OCI-LY1 (cell line): ENCODE measurements around the gene SRPX2.

Experiments used
- H2AFZ ChIP-seq: fragments of 200-600 bp; sonication (generic), shearing (Covaris generic); 2 replicates; pipeline ENCODE4 v1.6.0; 2014; ENCODE audit warnings: antibody characterized with exemption, mild to moderate bottlenecking, low read length
- H3F3A ChIP-seq: fragments of 200-600 bp; sonication (generic), shearing (Covaris generic); 2 replicates; pipeline ENCODE4 v1.6.0; 2014; ENCODE audit warnings: mild to moderate bottlenecking, antibody characterized with exemption, low read length, moderate library complexity; ENCODE audit not compliant: insufficient read depth
- H3K27ac ChIP-seq: fragments of 200-600 bp; sonication (generic); 2 replicates; pipeline ENCODE4 v1.5.1; 2014; ENCODE audit warnings: low read length, mixed run types, mild to moderate bottlenecking, low read depth; ENCODE audit not compliant: poor library complexity, severe bottlenecking
- H3K27me3 ChIP-seq: fragments of 200-600 bp; sonication (generic); 2 replicates; pipeline ENCODE4 v1.6.0; 2014; ENCODE audit warnings: antibody characterized with exemption, mild to moderate bottlenecking, low read length, moderate library complexity; ENCODE audit not compliant: insufficient read depth
- H3K36me3 ChIP-seq: fragments of 200-600 bp; sonication (generic); 2 replicates; pipeline ENCODE4 v1.6.1; 2014; ENCODE audit warnings: mild to moderate bottlenecking, antibody characterized with exemption, low read length, moderate library complexity, mixed read lengths; ENCODE audit not compliant: insufficient read depth
- H3K4me1 ChIP-seq: fragments of 200-600 bp; sonication (generic); 2 replicates; pipeline ENCODE4 v1.5.1; 2014; ENCODE audit warnings: mild to moderate bottlenecking, low read length, moderate library complexity; ENCODE audit not compliant: insufficient read depth, severe bottlenecking
- H3K4me2 ChIP-seq: fragments of 200-600 bp; sonication (generic), shearing (Covaris generic); 2 replicates; pipeline ENCODE4 v1.6.1; 2014; ENCODE audit warnings: low read length
- H3K4me3 ChIP-seq: fragments of 200-600 bp; sonication (generic); 2 replicates; pipeline ENCODE4 v1.5.1; 2014; ENCODE audit warnings: low read length, low read depth, mild to moderate bottlenecking, mixed read lengths; ENCODE audit not compliant: poor library complexity, severe bottlenecking
- H3K79me2 ChIP-seq: fragments of 200-600 bp; shearing (Covaris generic); 2 replicates; pipeline ENCODE4 v1.6.1; 2016; ENCODE audit warnings: mixed run types, low read length, mixed read lengths; ENCODE audit not compliant: insufficient read depth
- H3K9ac ChIP-seq: fragments of 200-600 bp; sonication (generic), shearing (Covaris generic); 2 replicates; pipeline ENCODE4 v1.6.1; 2014; ENCODE audit warnings: mild to moderate bottlenecking, low read length, mixed read lengths
- H3K9me2 ChIP-seq: fragments of 200-600 bp; sonication (generic), shearing (Covaris generic); 2 replicates; pipeline ENCODE4 v1.6.1; 2014; ENCODE audit warnings: low read depth, mild to moderate bottlenecking, low read length, mixed read lengths
- H3K9me3 ChIP-seq: fragments of 200-600 bp; shearing (Covaris generic); 2 replicates; pipeline ENCODE4 v1.6.1; 2014; ENCODE audit warnings: low read length, mixed read lengths
- H4K20me1 ChIP-seq: fragments of 200-600 bp; sonication (generic), shearing (Covaris generic); 2 replicates; pipeline ENCODE4 v1.6.0; 2016; ENCODE audit warnings: mild to moderate bottlenecking, low read length; ENCODE audit not compliant: insufficient read depth
- CTCF ChIP-seq: fragments of 200-600 bp; sonication (generic), shearing (Covaris generic); IDR thresholded peaks from 2 replicates; pipeline ENCODE4 v1.5.1; 2017; ENCODE audit warnings: mild to moderate bottlenecking, antibody characterized with exemption, low read length, moderate library complexity, mixed read lengths
- EZH2 ChIP-seq: fragments of 200-600 bp; sonication (generic), shearing (Covaris generic); IDR thresholded peaks from 2 replicates; pipeline ENCODE4 v1.8.0; 2017; ENCODE audit warnings: borderline replicate concordance, mixed run types, mild to moderate bottlenecking, antibody characterized with exemption, low read length, moderate library complexity, mixed read lengths

Gene SRPX2

DNA sequence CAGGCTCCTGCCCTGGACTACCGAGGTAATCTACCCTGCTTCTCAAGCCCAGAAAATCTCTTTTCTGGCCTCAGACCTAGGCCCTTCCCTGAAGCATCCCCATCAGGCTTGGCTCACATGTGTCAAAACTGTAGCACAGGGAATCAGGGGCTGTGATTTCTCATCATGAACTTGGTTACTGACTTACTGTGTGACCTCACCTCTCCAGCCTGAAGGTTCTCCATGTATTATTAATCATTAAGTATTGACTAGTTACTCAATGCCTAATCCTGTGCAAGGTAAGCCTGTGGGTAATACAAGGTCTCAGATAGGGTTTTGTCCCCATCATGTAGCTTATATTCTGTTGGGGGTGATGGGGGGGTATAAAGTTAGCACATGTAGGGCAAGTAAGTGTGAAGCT lies 6.8 kb downstream of the SRPX2 start:
- H3K27ac ChIP-seq, result no peak overlapping the region
- H3K4me1 ChIP-seq, result no peaks in the 10 kb centered on the region
- no peak overlapping the region for H3K4me3 ChIP-seq
- H3F3A ChIP-seq, result no peaks in the 10 kb centered on the region
- no peak overlapping the region for H3K9ac ChIP-seq
- no peaks in the 10 kb centered on the region for H4K20me1 ChIP-seq
- no peak overlapping the region for H2AFZ ChIP-seq
- no peak for TF ChIP-seq CTCF
- no peak for TF ChIP-seq EZH2
- no peaks in the 10 kb centered on the region for H3K9me3 ChIP-seq
- no peaks in the 10 kb centered on the region for H3K36me3 ChIP-seq
- H3K9me2 ChIP-seq, result no peaks in the 10 kb centered on the region
- H3K27me3 ChIP-seq, result no peaks in the 10 kb centered on the region
- no peaks in the 10 kb centered on the region for H3K79me2 ChIP-seq
- no peak overlapping the region for H3K4me2 ChIP-seq

- H3K4me2 ChIP-seq, result no peak overlapping the region
- H2AFZ ChIP-seq, result no peak overlapping the region
- H3K36me3 ChIP-seq, result no peaks in the 10 kb centered on the region
- no peaks in the 10 kb centered on the region for H3K4me1 ChIP-seq
- no peak overlapping the region for H3K27ac ChIP-seq
- no peaks in the 10 kb centered on the region for H4K20me1 ChIP-seq
- H3K9me2 ChIP-seq, result no peaks in the 10 kb centered on the region
- no peak overlapping the region for H3K9ac ChIP-seq
- no peaks in the 10 kb centered on the region for H3K9me3 ChIP-seq
- H3K4me3 ChIP-seq, result no peak overlapping the region
- no peaks in the 10 kb centered on the region for H3K79me2 ChIP-seq
- no peak for TF ChIP-seq EZH2
- TF ChIP-seq CTCF, result no peak
- no peaks in the 10 kb centered on the region for H3K27me3 ChIP-seq
- H3F3A ChIP-seq, result no peaks in the 10 kb centered on the region
Observed at GRCh38 chrX:100652266-100652665, 8.3 kb downstream of the SRPX2 start.

DNA sequence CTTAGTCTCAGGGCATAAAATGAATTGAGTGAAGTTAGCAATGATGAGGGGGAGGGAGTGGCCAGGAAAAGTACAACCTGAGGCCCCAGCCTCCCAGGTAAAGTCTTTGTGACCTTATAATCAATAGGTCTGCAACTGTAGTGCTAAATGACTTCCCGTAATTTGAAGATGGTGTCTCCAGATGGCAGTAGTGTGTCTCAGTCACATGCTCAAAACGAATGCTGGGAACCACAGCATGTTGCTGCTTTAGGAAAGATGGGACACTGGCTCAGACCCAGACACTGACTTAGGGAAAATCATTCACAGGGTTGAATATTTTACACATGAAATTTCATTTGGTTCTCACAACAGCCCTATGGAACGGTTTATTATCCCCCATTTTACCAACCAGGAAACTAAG lies 10.3 kb downstream of the SRPX2 start:
- H3K9ac ChIP-seq, result no peak overlapping the region
- no peaks in the 10 kb centered on the region for H3K27me3 ChIP-seq
- no peaks in the 10 kb centered on the region for H3F3A ChIP-seq
- H3K79me2 ChIP-seq, result no peaks in the 10 kb centered on the region
- H4K20me1 ChIP-seq, result no peaks in the 10 kb centered on the region
- H3K4me1 ChIP-seq, result no peaks in the 10 kb centered on the region
- H3K4me3 ChIP-seq, result no peak overlapping the region
- H3K9me2 ChIP-seq, result no peaks in the 10 kb centered on the region
- no peaks in the 10 kb centered on the region for H3K36me3 ChIP-seq
- H2AFZ ChIP-seq, result no peak overlapping the region
- H3K4me2 ChIP-seq, result no peak overlapping the region
- TF ChIP-seq CTCF (no peak; the same call in 1 of the 2 replicates), EZH2 (no peak)
- no peak overlapping the region for H3K27ac ChIP-seq
- no peaks in the 10 kb centered on the region for H3K9me3 ChIP-seq
